B cell (primary cell): Measurements from ENCODE around the gene MARCHF7. TPM values are rescaled to one million over a fixed set of nuclear protein-coding genes. Genes with fewer than 3 reads are reported as not detected.
"Not testable (repeated sequence)": the region's sequence is repeated elsewhere in the genome, so short reads cannot be mapped to it uniquely, and the experiment has no call there.

Experiments
- ATAC-seq: fragments of 200-7000 bp; cut with Tn5 transposase; one replicate; pipeline ENCODE4 v1.10.0; 2021; ENCODE audit warnings: low read depth, mild to moderate bottlenecking, moderate number of reproducible peaks, moderate library complexity
- CTCF ChIA-PET: fragments of 350-600 bp; sonication (Branson Sonifier 250); formaldehyde crosslinking; loops from one replicate; lab custom pipeline; 2021; ENCODE audit warnings: antibody characterized with exemption, inconsistent platforms; lab: Charles Lee
- POLR2A ChIA-PET: fragments of 350-600 bp; sonication (Branson Sonifier 250); formaldehyde crosslinking; loops from one replicate; lab custom pipeline; 2021; ENCODE audit warnings: antibody characterized with exemption; lab: Charles Lee
- DNase-seq: peaks from one replicate; pipeline ENCODE4 v3.0.0; 2013
- H2AFZ ChIP-seq: 2 replicates; pipeline ENCODE4 v1.6.1; 2012; ENCODE audit warnings: mild to moderate bottlenecking, low read depth, low read length; ENCODE audit not compliant: insufficient read depth, poor library complexity, severe bottlenecking
- H3K27ac ChIP-seq, 2 donors: 1 replicate in 1 of 2; 2 replicates in 1 of 2; pipeline ENCODE4 v1.5.1; 2012 to 2013; ENCODE audit warnings: low read length in 2 of 2, mild to moderate bottlenecking in 2 of 2, moderate library complexity in 1 of 2
- H3K27me3 ChIP-seq, 4 experiments: fragments of 200-600 bp in 1 of 4; sonication (generic) in 1 of 4; replicated peaks in 1 of 4; 1 replicate in 2 of 4; 2 replicates in 2 of 4; pipeline versions ENCODE4 v1.6.1 to v1.7.0; 2013 to 2016; ENCODE audit warnings: low read length in 3 of 4, mild to moderate bottlenecking in 2 of 4, mixed read lengths in 1 of 4, moderate library complexity in 1 of 4; ENCODE audit not compliant: insufficient read depth in 4 of 4, control insufficient read depth in 3 of 4; ENCODE audit errors: control extremely low read depth in 1 of 4
- H3K36me3 ChIP-seq, 2 experiments: replicated peaks in 1 of 2; 1 replicate in 1 of 2; 2 replicates in 1 of 2; pipeline versions ENCODE4 v1.6.1 to v1.7.1; 2013; ENCODE audit warnings: low read length in 1 of 2; ENCODE audit not compliant: insufficient read depth in 2 of 2, control insufficient read depth in 1 of 2; ENCODE audit errors: control extremely low read depth in 1 of 2, extremely low read depth in 1 of 2
- H3K4me1 ChIP-seq, 2 donors: fragments of 200-600 bp in 1 of 2; sonication (generic) in 1 of 2; 1 replicate in 1 of 2; 2 replicates in 1 of 2; pipeline versions ENCODE4 v1.5.1 to v1.6.1; 2013 to 2017; ENCODE audit warnings: low read length in 2 of 2; ENCODE audit not compliant: control insufficient read depth in 2 of 2, insufficient read depth in 2 of 2
- H3K4me2 ChIP-seq: replicated peaks from 2 replicates; pipeline ENCODE3; 2012; ENCODE audit warnings: mild to moderate bottlenecking, low read depth, low read length; ENCODE audit not compliant: poor library complexity, severe bottlenecking
- H3K4me3 ChIP-seq, 5 experiments: fragments of 200-600 bp in 1 of 5; sonication (generic) in 1 of 5; 1 replicate in 3 of 5; 2 replicates in 2 of 5; pipeline versions ENCODE4 v1.5.1 to v1.7.0; 2011 to 2016; ENCODE audit warnings: low read length in 4 of 5, mild to moderate bottlenecking in 4 of 5, low read depth in 2 of 5, control low read depth in 1 of 5, moderate library complexity in 1 of 5; ENCODE audit not compliant: insufficient read depth in 1 of 5; ENCODE audit errors: control extremely low read depth in 1 of 5, extremely low read depth in 1 of 5
- H3K79me2 ChIP-seq: fragments of 200-600 bp; sonication (generic); one replicate; pipeline ENCODE4 v1.6.0; 2016; ENCODE audit warnings: low read length; ENCODE audit not compliant: control insufficient read depth, insufficient read depth
- H3K9ac ChIP-seq: fragments of 200-600 bp; sonication (generic); 2 replicates; pipeline ENCODE4 v1.6.1; 2017; ENCODE audit warnings: mild to moderate bottlenecking, low read length, moderate library complexity
- H3K9me3 ChIP-seq, 3 donors: one replicate each; pipeline versions ENCODE4 v1.6.1 to v1.7.1; 2013; ENCODE audit warnings: low read length in 2 of 3; ENCODE audit not compliant: control insufficient read depth in 2 of 3, insufficient read depth in 1 of 3; ENCODE audit errors: control extremely low read depth in 1 of 3
- H4K20me1 ChIP-seq: 2 replicates; pipeline ENCODE4 v1.6.0; 2012; ENCODE audit warnings: mild to moderate bottlenecking, low read length; ENCODE audit not compliant: insufficient read depth, control insufficient read depth, poor library complexity, severe bottlenecking
- H3K27ac Mint-ChIP-seq: one replicate; pipeline ENCODE4 v1.8.0; 2021; ENCODE audit warnings: mixed read lengths
- H3K27me3 Mint-ChIP-seq: one replicate; pipeline ENCODE4 v1.8.0; 2021; ENCODE audit warnings: mixed read lengths
- H3K4me1 Mint-ChIP-seq: one replicate; pipeline ENCODE4 v1.8.0; 2021; ENCODE audit warnings: mixed read lengths
- H3K4me3 Mint-ChIP-seq: one replicate; pipeline ENCODE4 v1.8.0; 2021; ENCODE audit warnings: mixed read lengths
- H3K9me3 Mint-ChIP-seq: one replicate; pipeline ENCODE4 v1.8.0; 2022; ENCODE audit warnings: mixed read lengths; ENCODE audit not compliant: insufficient read depth
- CTCF ChIP-seq: fragments of 200-600 bp; IDR thresholded peaks from one replicate; pipeline ENCODE4 v1.8.0; 2022; ENCODE audit warnings: antibody characterized with exemption, mild to moderate bottlenecking
- EZH2 ChIP-seq: IDR thresholded peaks from 2 replicates; pipeline ENCODE4 v1.6.1; 2012; ENCODE audit warnings: borderline replicate concordance, low read depth, mild to moderate bottlenecking, moderate library complexity, low read length; ENCODE audit not compliant: insufficient read depth, poor library complexity, severe bottlenecking
- WGBS: methylation state at CpG from one replicate; pipeline ENCODE4 v1.1.5; 2013; ENCODE audit warnings: missing lambda C conversion rate; ENCODE audit not compliant: insufficient coverage; 5-methylcytosine and 5-hydroxymethylcytosine counted together
- intact Hi-C: fragments of 100-400 bp; cut with micrococcal nuclease; formaldehyde crosslinking; loops from one replicate; pipeline ENCODE4 v1.10.0; 2022
- polyA plus RNA-seq: library from polyadenylated mRNA; depleted of rRNA; stranded (reverse); fragments of >200 nt; gene quantifications from 2 replicates; pipeline ENCODE4 v1.2.3, GENCODE V29; 2012
- total RNA-seq, 2 donors: library from RNA; stranded (reverse); fragments of 120-200 nt in 1 of 2; gene quantifications; 1 replicate in 1 of 2; 2 replicates in 1 of 2; pipeline versions ENCODE4 v1.2.3 to v1.2.4, GENCODE V29; 2013 to 2022

The MARCHF7 gene
- total and polyA plus RNA-seq, 2 donors (not counting 1 experiment from before 2014, with no cell fraction given): 55.4 to 109 TPM

- Histone ChIP-seq H3K9me3 (no peaks in the 10 kb centered on the region), H3K9ac (no peak overlapping the region), H3K79me2 (peaks cover 100% of the 10 kb centered on the region), H3K4me2 (no peak overlapping the region), H3K4me1 (peaks cover 7 to 31% of the 10 kb centered on the region in 2 donors), H3K27ac (no peak overlapping the region), H3K4me3 (no peak overlapping the region), H3K27me3 (no peaks in the 10 kb centered on the region), H2AFZ (no peak overlapping the region), H4K20me1 (peaks cover 99% of the 10 kb centered on the region), H3K36me3 (peaks cover 14 to 18% of the 10 kb centered on the region in 2 experiments)
- TF ChIP-seq EZH2 (no peak), CTCF (no peak)
- Mint-ChIP-seq H3K27ac (no peak overlapping the region), H3K4me3 (no peak overlapping the region), H3K9me3 (no peaks in the 10 kb centered on the region), H3K4me1 (peaks cover 72% of the 10 kb centered on the region), H3K27me3 (no peaks in the 10 kb centered on the region)
- no CpG with 5 or more reads among the region's 2 CpGs for WGBS
- DNase-seq (no peak), ATAC-seq (no peak)
- ChIA-PET POLR2A (no interaction called here), CTCF (no interaction called here)
- intact Hi-C loops: no loop called here
These were observed 10.3 kb downstream of the MARCHF7 start for GRCh38 chr2:159722580-159722979.

- H3K9ac ChIP-seq, H3K27me3 Mint-ChIP-seq, H3K4me3 Mint-ChIP-seq, H3K27ac Mint-ChIP-seq, DNase-seq, H3K9me3 Mint-ChIP-seq, H3K27me3 ChIP-seq, ATAC-seq, H3K4me3 ChIP-seq, intact Hi-C loops, H3K36me3 ChIP-seq, H3K27ac ChIP-seq, H3K4me2 ChIP-seq, POLR2A ChIA-PET, H3K9me3 ChIP-seq, H2AFZ ChIP-seq, CTCF ChIA-PET: not testable (repeated sequence)
- WGBS: no CpG with 5 or more reads among the region's 6 CpGs
- H4K20me1 ChIP-seq: peaks cover 97% of the 10 kb centered on the region
- H3K79me2 ChIP-seq: peaks cover 98% of the 10 kb centered on the region
- peaks cover 67% of the 10 kb centered on the region for H3K4me1 Mint-ChIP-seq
- peaks cover 7 to 30% of the 10 kb centered on the region in 2 donors for H3K4me1 ChIP-seq
These were observed 12.7 kb downstream of the MARCHF7 start for GRCh38 chr2:159724795-159725572.
